RPMI8226 (cell line): ENCODE data around the gene PSME3IP1.
A peak's percentile ranks its signal among the peaks of the same experiment; 100 is the strongest.
"Not testable (repeated sequence)": the region's sequence is repeated elsewhere in the genome, so short reads cannot be mapped to it uniquely, and the experiment has no call there.

ENCODE experiments used
- DNase-seq: peaks from one replicate; pipeline ENCODE4 v3.0.0-alpha.2; 2015

Gene PSME3IP1

GRCh38 chr16:57196753-57197152, 10.9 kb upstream of the PSME3IP1 start:
- no peak for DNase-seq

GRCh38 chr16:57196286-57196685, 10.4 kb upstream of the PSME3IP1 start:
- DNase-seq = no peak

DNA sequence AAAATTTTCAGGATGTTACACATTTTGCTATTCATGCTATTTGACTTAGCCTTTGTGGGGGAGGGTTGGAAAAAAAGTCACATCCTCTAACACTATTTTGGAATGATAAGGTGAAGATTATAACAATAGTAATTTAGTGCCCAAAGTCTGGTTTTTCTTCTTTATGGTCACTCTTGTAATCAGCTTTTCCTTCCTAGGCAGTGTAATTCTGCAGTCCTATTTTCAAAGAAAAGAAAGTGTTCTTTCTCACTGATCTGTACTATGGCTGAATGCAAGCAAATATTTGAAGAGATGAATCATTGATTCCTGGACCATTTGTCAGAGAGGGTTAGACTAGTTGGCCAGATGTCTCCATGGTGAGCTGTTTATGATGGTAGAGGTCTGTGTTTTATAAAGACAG, 8.7 kb upstream of the PSME3IP1 start:
- DNase-seq = no peak

GRCh38 chr16:57192720-57193486, 7.1 kb upstream of the PSME3IP1 start:
- no peak for DNase-seq

GRCh38 chr16:57192146-57192545, 6.3 kb upstream of the PSME3IP1 start:
- no peak for DNase-seq

- no peak for DNase-seq
These were observed 5.3 kb upstream of the PSME3IP1 start for GRCh38 chr16:57191056-57191571.

GRCh38 chr16:57190136-57190535, 4.3 kb upstream of the PSME3IP1 start:
- no peak for DNase-seq

DNA sequence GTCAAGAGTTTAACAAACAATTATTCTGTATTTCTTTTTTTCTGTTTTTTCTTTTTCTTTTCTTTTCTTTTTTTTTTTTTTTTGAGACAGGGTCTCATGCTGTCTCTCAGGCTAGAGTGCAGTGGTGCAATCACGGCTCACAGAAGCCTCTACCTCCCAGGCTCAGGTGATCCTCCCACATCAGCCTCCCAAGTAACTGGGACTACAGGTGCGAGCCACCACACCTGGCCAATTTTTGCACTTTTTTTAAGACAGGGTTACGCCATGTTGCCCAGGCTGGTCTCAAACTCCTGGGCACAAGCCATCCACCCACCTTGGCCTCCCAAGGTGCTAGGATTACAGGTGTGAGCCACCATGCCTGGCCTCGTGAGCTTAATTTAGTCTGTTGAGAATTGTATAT, 3.7 kb upstream of the PSME3IP1 start:
- not testable (repeated sequence) for DNase-seq

DNA sequence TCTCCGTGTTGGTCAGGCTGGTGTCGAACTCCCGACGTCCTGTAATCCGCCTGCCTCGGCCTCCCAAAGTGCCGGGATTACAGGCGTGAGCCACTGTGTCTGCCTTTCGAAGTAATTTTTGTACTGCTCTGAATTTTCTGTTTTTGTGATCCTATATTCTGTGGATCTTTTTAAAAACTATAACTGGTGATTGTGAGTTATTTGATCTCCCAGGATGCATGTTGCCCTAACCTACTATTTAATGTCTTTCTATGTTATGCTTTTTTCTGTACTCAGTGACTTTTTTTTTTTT, 2.8 kb upstream of the PSME3IP1 start:
- no peak for DNase-seq

- DNase-seq = not testable (repeated sequence)
These were observed 2.3 kb upstream of the PSME3IP1 start for GRCh38 chr16:57187902-57188710.

GRCh38 chr16:57186872-57187854, 1.3 kb upstream of the PSME3IP1 start:
- DNase-seq = peak; percentile 54

- peak; percentile 68 for DNase-seq
These were observed 344 bp downstream of the PSME3IP1 start for GRCh38 chr16:57185446-57185944.

DNA sequence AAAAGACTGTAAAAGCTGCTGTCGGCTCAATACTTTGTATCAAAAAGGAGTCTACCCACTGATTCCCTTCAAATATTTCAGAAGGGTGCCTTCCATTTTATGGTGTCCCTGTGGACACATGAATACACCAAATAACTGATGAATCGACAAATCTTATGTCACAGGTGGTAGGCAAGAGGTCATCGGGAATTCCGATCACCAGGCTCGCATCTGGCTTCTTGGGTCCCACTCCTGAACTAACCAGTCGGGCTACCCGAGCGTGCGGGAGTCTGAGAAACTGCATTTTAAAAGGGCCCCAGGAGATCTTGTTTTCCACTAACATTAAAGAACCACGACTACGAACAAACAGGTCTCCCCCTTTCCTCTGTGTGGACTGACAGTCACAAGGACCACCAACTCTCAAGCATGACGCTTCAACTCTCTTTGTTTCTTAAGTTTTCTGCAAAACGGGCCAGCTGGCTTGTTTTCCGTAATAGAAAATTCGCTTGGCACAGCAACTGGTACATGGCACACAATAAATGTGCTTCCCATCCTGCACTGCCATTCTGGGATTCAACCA, 873 bp downstream of the PSME3IP1 start:
- peak; percentile 8 for DNase-seq

- DNase-seq = no peak
These were observed 1.7 kb downstream of the PSME3IP1 start for GRCh38 chr16:57184113-57184512.

DNA sequence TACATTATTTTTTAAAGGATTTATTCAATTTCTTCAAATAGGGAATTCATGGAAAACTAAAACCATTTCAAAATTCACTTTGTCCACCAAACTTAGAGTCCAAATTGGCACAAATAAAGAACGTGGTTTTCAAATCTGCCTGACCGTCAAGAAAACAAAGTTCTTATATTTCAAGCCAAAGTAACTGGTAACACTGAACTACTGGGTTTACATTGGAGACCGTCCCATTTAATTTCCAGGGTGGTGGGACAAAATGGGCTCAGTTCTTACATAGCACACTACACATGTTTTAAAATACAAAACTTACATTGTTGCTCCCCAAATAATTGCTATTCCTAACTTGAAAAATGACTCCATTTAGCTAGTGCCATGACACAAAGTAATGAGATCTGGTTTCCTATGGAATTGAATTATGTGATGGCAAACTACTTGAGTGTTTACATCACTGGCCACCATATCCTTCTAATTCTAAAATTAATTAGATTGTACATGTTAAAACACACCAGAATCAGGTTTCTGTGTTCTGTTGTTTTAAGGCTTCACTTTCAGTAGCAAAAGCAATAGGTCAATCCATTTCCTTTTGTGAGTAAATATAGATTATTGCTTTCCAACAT, 6.5 kb downstream of the PSME3IP1 start:
- DNase-seq = no peak

GRCh38 chr16:57178793-57179212, 7.0 kb downstream of the PSME3IP1 start:
- no peak for DNase-seq

- DNase-seq = no peak
These were observed 7.6 kb downstream of the PSME3IP1 start for GRCh38 chr16:57178196-57178595.

GRCh38 chr16:57175896-57176295, 9.9 kb downstream of the PSME3IP1 start:
- DNase-seq = no peak

DNA sequence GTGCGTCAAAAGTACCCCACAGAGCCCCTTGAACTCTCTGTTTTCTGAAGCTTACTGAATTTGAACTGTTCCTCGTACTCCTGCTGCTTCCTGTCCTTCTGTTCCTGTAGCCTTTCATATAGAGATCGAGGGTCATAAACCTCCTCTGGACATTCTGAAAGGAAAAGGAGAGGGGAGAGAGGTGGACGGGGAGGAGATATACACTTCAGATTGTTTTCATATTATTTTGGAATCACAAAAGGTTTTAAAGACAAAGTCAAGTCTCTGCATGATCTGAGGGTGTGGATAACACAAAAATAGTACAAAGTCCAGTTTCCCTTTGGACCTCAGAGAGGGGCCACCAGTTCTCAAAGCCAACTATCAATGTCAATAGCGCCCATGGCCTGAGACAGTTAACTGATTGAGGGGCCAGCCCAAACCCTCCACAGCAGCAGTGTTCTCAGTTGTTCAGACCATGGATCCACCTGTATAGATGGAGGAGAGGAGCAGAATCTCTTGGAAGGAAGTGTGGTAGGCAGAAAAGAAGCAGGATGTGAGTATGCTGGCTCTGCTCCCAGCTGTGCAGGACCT, 13.0 kb downstream of the PSME3IP1 start:
- DNase-seq = no peak

DNA sequence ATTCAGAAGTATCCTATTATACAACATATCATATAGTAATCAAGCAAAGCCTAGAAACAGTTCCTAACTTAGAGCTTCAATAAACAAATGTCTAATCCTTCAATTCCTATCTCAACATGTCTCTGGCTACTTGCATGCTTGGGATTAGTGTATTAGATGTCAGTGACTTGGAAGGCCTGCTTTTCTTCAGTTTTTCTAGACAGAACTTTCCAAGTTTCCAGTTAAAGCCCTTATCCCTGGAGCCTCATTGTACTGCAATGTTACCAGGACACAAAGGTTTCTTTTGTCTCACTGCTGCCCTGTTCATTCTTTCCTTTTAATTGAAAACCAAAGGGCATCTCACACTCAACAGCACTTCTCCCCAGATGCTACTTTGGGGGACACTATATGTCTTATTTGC, 16.5 kb downstream of the PSME3IP1 start:
- no peak for DNase-seq

- DNase-seq = peak; percentile 70
These were observed 17.9 kb downstream of the PSME3IP1 start for GRCh38 chr16:57167953-57168352.

GRCh38 chr16:57167538-57167937, 18.3 kb downstream of the PSME3IP1 start:
- DNase-seq = no peak
